ENCODE results near the gene SAP30.
A peak's percentile ranks its signal among the peaks of the same experiment; 100 is the strongest.

Gene SAP30

GRCh38 chr4:173365359-173365996, 5.3 kb upstream of the SAP30 start:
- no peak for FAIRE-seq
- no peak for DNase-seq (ENCODE audit: insufficient read length, low spot score)

- no peak for DNase-seq (ENCODE audit: insufficient read length, low spot score)
- FAIRE-seq: no peak
These were observed 3.5 kb upstream of the SAP30 start for GRCh38 chr4:173367285-173367684.

- no peak for DNase-seq (ENCODE audit: insufficient read length, low spot score)
- FAIRE-seq: no peak
These were observed 2.8 kb upstream of the SAP30 start for GRCh38 chr4:173367946-173368345.

GRCh38 chr4:173370130-173370476, 651 bp upstream of the SAP30 start:
- DNase-seq (ENCODE audit: insufficient read length, low spot score) (peak; percentile 40), FAIRE-seq (no peak)

- DNase-seq (ENCODE audit: insufficient read length, low spot score): peak; percentile 45
These were observed 788 bp downstream of the SAP30 start for GRCh38 chr4:173371292-173372192.

GRCh38 chr4:173374588-173374987, 3.8 kb downstream of the SAP30 start:
- DNase-seq (ENCODE audit: insufficient read length, low spot score) (no peak), FAIRE-seq (no peak)

More at GRCh38 chr4:173371292-173372192, 788 bp downstream of the SAP30 start:
- peak; percentile 36 for FAIRE-seq

GRCh38 chr4:173379929-173380328, 9.2 kb downstream of the SAP30 start:
- DNase-seq (ENCODE audit: insufficient read length, low spot score): no peak
- no peak for FAIRE-seq

GRCh38 chr4:173380987-173381386, 10.2 kb downstream of the SAP30 start:
- DNase-seq (ENCODE audit: insufficient read length, low spot score): no peak
- FAIRE-seq: no peak

GRCh38 chr4:173381610-173382009, 10.9 kb downstream of the SAP30 start:
- DNase-seq (ENCODE audit: insufficient read length, low spot score): no peak
- FAIRE-seq: no peak

- FAIRE-seq (no peak), DNase-seq (ENCODE audit: insufficient read length, low spot score) (no peak)
These were observed 11.6 kb downstream of the SAP30 start for GRCh38 chr4:173382349-173382748.

GRCh38 chr4:173386751-173387150, 16.0 kb downstream of the SAP30 start:
- no peak for DNase-seq (ENCODE audit: insufficient read length, low spot score)
- FAIRE-seq: no peak

GRCh38 chr4:173391701-173392100, 20.9 kb downstream of the SAP30 start:
- FAIRE-seq (no peak), DNase-seq (ENCODE audit: insufficient read length, low spot score) (no peak)

- FAIRE-seq: no peak
- no peak for DNase-seq (ENCODE audit: insufficient read length, low spot score)
These were observed 26.9 kb downstream of the SAP30 start for GRCh38 chr4:173397604-173398003.

- FAIRE-seq (no peak), DNase-seq (ENCODE audit: insufficient read length, low spot score) (no peak)
These were observed 27.5 kb downstream of the SAP30 start for GRCh38 chr4:173398220-173398619.

- no peak for FAIRE-seq
- DNase-seq (ENCODE audit: insufficient read length, low spot score): no peak
These were observed 28.1 kb downstream of the SAP30 start, which contains the start of gene SCRG1 for GRCh38 chr4:173398779-173399415. Gene SCRG1, minus strand, starts transcription at chr4:173399116. Its CDS starts 7,702 bp downstream, at chr4:173391414.

- FAIRE-seq: no peak
- no peak for DNase-seq (ENCODE audit: insufficient read length, low spot score)
These were observed 30.3 kb downstream of the SAP30 start for GRCh38 chr4:173401063-173401462.

- no peak for FAIRE-seq
- peak; percentile 14 for DNase-seq (ENCODE audit: insufficient read length, low spot score)
These were observed 32.3 kb downstream of the SAP30 start for GRCh38 chr4:173403051-173403450.

- FAIRE-seq: no peak
- DNase-seq (ENCODE audit: insufficient read length, low spot score): no peak
These were observed 33.6 kb downstream of the SAP30 start for GRCh38 chr4:173404296-173404865.

GRCh38 chr4:173405840-173406606, 35.3 kb downstream of the SAP30 start:
- DNase-seq (ENCODE audit: insufficient read length, low spot score) (no peak), FAIRE-seq (peak; percentile 77)

GRCh38 chr4:173410079-173410478, 39.3 kb downstream of the SAP30 start:
- FAIRE-seq (peak; percentile 33), DNase-seq (ENCODE audit: insufficient read length, low spot score) (no peak)

All from HTR-8/SVneo (cell line).